ENCODE results near the gene BEND6. TPM values are rescaled to one million over a fixed set of nuclear protein-coding genes. Genes with fewer than 3 reads are reported as not detected.
A peak's percentile ranks its signal among the peaks of the same experiment; 100 is the strongest.
"Not testable (repeated sequence)": the region's sequence is repeated elsewhere in the genome, so short reads cannot be mapped to it uniquely, and the experiment has no call there.

The BEND6 gene
- total RNA-seq, 1 donor from 2014 or later: not detected

DNA sequence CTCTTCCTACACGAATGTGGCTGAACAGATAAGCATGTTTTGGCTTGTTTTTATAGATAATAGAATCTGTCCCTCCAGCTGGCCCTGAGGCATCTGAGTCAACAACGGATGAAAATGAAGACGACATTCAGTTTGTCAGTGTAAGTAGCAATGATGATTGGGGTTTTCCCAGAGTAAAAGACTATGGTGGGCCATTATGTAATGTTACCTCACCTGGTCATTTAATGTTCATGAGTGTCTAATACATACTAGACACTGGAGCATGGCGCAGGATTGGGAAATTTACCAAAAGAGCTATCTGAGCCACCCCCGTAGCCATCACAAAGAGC is 92.3 kb downstream of the BEND6 start:
- H3K4me3 Mint-ChIP-seq, H3K27ac Mint-ChIP-seq, CTCF ChIA-PET, POLR2A ChIA-PET, H3K9me3 Mint-ChIP-seq, H3K27me3 Mint-ChIP-seq, DNase-seq: not testable (repeated sequence)
- intact Hi-C loops (cut with micrococcal nuclease): loop anchor here (5.0 kb wide), 2 partner anchors 175 to 270 kb away; partner anchors contain the start of genes PRIM2 and RAB23
- H3K4me1 Mint-ChIP-seq: peaks cover 21% of the 10 kb centered on the region
- ATAC-seq (ENCODE audit: low read depth): peak; percentile 16
- H3K36me3 Mint-ChIP-seq (ENCODE audit: low read depth): peaks cover 33% of the 10 kb centered on the region

DNA sequence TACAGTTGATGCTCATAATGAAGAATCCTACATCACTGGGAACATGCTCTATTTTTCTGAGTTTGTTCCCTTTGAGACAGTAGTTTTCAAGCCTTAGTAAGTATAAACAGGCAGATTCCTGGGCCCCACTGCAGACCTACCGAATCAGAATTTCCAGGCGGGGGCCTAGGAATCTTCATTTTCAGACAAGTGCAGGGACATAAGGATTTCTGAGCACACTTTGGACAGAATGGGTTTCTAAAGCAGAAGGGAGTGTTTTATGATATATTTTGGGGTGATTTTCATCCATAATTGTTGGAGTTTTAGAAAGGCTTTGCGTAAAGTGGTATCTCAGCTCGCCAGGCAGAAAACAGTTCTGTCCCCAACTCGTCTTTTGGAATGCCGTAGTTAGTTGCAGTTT is 93.0 kb downstream of the BEND6 start:
- H3K27ac Mint-ChIP-seq; H3K27me3 Mint-ChIP-seq; H3K9me3 Mint-ChIP-seq; POLR2A ChIA-PET; DNase-seq; ATAC-seq (ENCODE audit: low read depth); CTCF ChIA-PET: not testable (repeated sequence)
- H3K4me1 Mint-ChIP-seq: peaks cover 21% of the 10 kb centered on the region
- peaks cover 38% of the 10 kb centered on the region for H3K36me3 Mint-ChIP-seq (ENCODE audit: low read depth)
- peak overlapping the region; percentile 28 for H3K4me3 Mint-ChIP-seq
- intact Hi-C loops (cut with micrococcal nuclease): loop anchor here (5.0 kb wide), 2 partner anchors 174 to 269 kb away; partner anchors contain the start of genes PRIM2 and RAB23

DNA sequence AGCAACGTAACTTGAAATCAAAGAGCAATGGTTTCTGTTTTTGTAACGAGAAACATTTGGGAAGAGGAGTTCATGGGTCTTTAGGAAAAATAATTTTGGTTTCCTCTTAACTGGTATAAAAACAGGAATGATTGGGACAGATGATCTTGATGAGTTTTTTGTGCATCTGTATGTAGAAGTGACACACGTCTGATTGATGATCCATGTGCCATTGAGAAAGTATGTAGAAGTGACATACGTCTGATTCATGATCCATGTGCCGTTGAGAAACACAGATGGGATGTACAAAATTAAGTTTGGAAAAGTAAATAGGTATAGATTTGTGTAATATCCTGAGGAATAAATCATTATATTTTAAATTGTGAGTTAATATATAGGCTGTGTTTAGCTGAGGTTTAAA is 93.7 kb downstream of the BEND6 start:
- Mint-ChIP-seq H3K27me3 (no peaks in the 10 kb centered on the region), H3K36me3 (ENCODE audit: low read depth) (peaks cover 44% of the 10 kb centered on the region), H3K4me1 (peaks cover 21% of the 10 kb centered on the region), H3K9me3 (peaks cover 3% of the 10 kb centered on the region), H3K4me3 (no peak overlapping the region), H3K27ac (no peak overlapping the region)
- intact Hi-C loops (cut with micrococcal nuclease): loop anchor here (5.0 kb wide), 2 partner anchors 174 to 269 kb away; partner anchors contain the start of genes PRIM2 and RAB23
- ATAC-seq (ENCODE audit: low read depth) (no peak), DNase-seq (no peak)
- CTCF ChIA-PET: no interaction called here
- TF ChIP-seq, protein P1, sequence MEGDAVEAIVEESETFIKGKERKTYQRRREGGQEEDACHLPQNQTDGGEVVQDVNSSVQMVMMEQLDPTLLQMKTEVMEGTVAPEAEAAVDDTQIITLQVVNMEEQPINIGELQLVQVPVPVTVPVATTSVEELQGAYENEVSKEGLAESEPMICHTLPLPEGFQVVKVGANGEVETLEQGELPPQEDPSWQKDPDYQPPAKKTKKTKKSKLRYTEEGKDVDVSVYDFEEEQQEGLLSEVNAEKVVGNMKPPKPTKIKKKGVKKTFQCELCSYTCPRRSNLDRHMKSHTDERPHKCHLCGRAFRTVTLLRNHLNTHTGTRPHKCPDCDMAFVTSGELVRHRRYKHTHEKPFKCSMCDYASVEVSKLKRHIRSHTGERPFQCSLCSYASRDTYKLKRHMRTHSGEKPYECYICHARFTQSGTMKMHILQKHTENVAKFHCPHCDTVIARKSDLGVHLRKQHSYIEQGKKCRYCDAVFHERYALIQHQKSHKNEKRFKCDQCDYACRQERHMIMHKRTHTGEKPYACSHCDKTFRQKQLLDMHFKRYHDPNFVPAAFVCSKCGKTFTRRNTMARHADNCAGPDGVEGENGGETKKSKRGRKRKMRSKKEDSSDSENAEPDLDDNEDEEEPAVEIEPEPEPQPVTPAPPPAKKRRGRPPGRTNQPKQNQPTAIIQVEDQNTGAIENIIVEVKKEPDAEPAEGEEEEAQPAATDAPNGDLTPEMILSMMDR (IDR thresholded peaks at IDR 0.05): no peak
- POLR2A ChIA-PET: no interaction called here

DNA sequence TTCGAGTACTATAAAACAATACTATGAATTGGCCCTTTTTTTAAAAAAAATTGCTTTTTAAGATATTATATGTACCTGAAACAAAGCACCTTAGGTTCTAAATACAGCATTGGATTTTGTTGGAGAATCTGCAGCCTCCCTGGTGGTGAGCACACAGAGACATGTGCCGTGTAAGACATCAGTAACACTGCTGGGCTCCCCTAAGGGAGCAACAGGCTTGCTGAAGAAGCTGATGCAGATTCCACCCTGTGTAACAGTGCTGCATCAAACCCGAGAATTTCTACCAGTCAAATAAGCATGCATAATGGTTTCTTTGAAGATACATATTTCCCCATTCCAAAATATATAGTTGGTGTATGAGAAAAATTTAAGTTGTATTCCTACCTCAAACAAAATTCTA is 108.9 kb downstream of the BEND6 start:
- POLR2A ChIA-PET: no interaction called here
- TF ChIP-seq, protein P1 (IDR thresholded peaks at IDR 0.05): no peak
- peaks cover 9% of the 10 kb centered on the region for H3K4me1 Mint-ChIP-seq
- H3K4me3 Mint-ChIP-seq: no peak overlapping the region
- ATAC-seq (ENCODE audit: low read depth) (no peak), DNase-seq (no peak)
- intact Hi-C loops (cut with micrococcal nuclease): no loop called here
- no peak overlapping the region for H3K27ac Mint-ChIP-seq
- no peaks in the 10 kb centered on the region for H3K9me3 Mint-ChIP-seq
- CTCF ChIA-PET: no interaction called here
- no peaks in the 10 kb centered on the region for H3K27me3 Mint-ChIP-seq
- peaks cover 24% of the 10 kb centered on the region for H3K36me3 Mint-ChIP-seq (ENCODE audit: low read depth)

DNA sequence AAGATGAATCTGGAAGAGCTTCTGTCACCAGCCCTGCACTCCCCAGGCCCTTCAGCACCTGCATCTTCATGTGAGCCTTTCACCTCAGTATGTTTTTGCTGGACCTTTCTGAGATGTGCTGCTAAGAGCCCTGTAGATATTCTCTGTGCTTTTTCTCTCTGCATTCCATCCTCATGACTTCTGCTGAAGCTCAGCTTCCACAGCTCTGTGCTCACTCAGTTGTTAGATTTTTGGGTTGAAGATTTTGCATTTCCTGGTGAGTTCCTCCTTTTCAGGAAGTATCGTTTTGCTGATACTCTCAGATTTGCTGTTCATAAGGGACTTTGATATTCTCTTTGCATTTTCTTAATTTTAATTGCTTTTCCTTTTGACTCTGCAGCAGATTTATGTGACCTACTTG is 109.9 kb downstream of the BEND6 start:
- intact Hi-C loops (cut with micrococcal nuclease): no loop called here
- no peak overlapping the region for H3K4me3 Mint-ChIP-seq
- no peaks in the 10 kb centered on the region for H3K27me3 Mint-ChIP-seq
- CTCF ChIA-PET: no interaction called here
- no peaks in the 10 kb centered on the region for H3K9me3 Mint-ChIP-seq
- TF ChIP-seq, protein P1 (IDR thresholded peaks at IDR 0.05): no peak
- POLR2A ChIA-PET: interaction anchor here (1.1 kb wide), 1 partner anchor 25 kb away, joined by 5 read pairs; the partner anchor contains the start of gene ZNF451
- H3K27ac Mint-ChIP-seq: no peak overlapping the region
- DNase-seq: no peak
- H3K36me3 Mint-ChIP-seq (ENCODE audit: low read depth): peaks cover 20% of the 10 kb centered on the region
- H3K4me1 Mint-ChIP-seq: peaks cover 9% of the 10 kb centered on the region
- no peak for ATAC-seq (ENCODE audit: low read depth)

DNA sequence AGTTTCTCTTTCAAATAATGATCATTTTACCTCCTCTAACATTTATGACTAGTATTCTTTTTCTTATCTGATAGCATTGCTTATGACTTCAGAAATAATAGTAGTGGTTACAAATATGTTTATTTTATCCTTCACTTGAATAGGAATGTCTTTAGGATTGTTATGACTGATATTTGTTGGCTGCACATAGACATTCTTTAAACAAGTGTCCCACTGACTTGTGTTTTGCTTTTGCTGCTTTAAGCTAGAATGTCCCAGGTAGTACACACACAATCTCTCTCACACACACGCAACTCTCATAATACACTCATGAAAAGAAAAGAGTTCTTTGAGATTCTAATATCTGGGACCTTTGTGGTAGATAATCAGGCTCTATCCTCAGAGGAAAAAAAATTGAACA is 113.2 kb downstream of the BEND6 start:
- no peak overlapping the region for H3K4me3 Mint-ChIP-seq
- no peaks in the 10 kb centered on the region for H3K27me3 Mint-ChIP-seq
- DNase-seq (no peak), ATAC-seq (ENCODE audit: low read depth) (no peak)
- TF ChIP-seq, protein P1 (IDR thresholded peaks at IDR 0.05): no peak
- H3K27ac Mint-ChIP-seq: no peak overlapping the region
- ChIA-PET CTCF (no interaction called here), POLR2A (no interaction called here)
- peaks cover 9% of the 10 kb centered on the region for H3K36me3 Mint-ChIP-seq (ENCODE audit: low read depth)
- intact Hi-C loops (cut with micrococcal nuclease): no loop called here
- peaks cover 9% of the 10 kb centered on the region for H3K4me1 Mint-ChIP-seq
- H3K9me3 Mint-ChIP-seq: no peaks in the 10 kb centered on the region

All from activated B cell treated with CpG ODN at 0.5 μM for 24 hours (primary cell).